ENCODE data around the gene ATXN7L3.

GRCh38 chr17:44188576-44189403 is 10.9 kb downstream of the ATXN7L3 start:
- TF ChIP-seq FOXA1 (IDR thresholded peaks at IDR 0.05) (no peak), SP1 (IDR thresholded peaks at IDR 0.05) (no peak), SUZ12 (IDR thresholded peaks at IDR 0.05) (no peak), NFRKB (IDR thresholded peaks at IDR 0.05) (no peak), ELF4 (IDR thresholded peaks at IDR 0.05) (no peak), ARNT (IDR thresholded peaks at IDR 0.05) (no peak), PKNOX1 (IDR thresholded peaks at IDR 0.05) (no peak), FOXK2 (IDR thresholded peaks at IDR 0.05) (no peak), TARDBP (IDR thresholded peaks at IDR 0.05) (no peak), BHLHE40 (IDR thresholded peaks at IDR 0.05; ENCODE audit: borderline replicate concordance) (no peak), HDGF (IDR thresholded peaks at IDR 0.05; ENCODE audit: borderline replicate concordance) (no peak), FOXM1 (IDR thresholded peaks at IDR 0.05; ENCODE audit: borderline replicate concordance) (no peak), ZNF384 (IDR thresholded peaks at IDR 0.05) (no peak)

Data from HEK293T (cell line).